IPS DF 19.7 (cell line): ENCODE results near the gene RAMP1.

Source experiments
- DNase-seq: peaks from one replicate; pipeline ENCODE4 v3.0.0-alpha.2; 2013; ENCODE audit warnings: low read depth, low spot score

Gene RAMP1

DNA sequence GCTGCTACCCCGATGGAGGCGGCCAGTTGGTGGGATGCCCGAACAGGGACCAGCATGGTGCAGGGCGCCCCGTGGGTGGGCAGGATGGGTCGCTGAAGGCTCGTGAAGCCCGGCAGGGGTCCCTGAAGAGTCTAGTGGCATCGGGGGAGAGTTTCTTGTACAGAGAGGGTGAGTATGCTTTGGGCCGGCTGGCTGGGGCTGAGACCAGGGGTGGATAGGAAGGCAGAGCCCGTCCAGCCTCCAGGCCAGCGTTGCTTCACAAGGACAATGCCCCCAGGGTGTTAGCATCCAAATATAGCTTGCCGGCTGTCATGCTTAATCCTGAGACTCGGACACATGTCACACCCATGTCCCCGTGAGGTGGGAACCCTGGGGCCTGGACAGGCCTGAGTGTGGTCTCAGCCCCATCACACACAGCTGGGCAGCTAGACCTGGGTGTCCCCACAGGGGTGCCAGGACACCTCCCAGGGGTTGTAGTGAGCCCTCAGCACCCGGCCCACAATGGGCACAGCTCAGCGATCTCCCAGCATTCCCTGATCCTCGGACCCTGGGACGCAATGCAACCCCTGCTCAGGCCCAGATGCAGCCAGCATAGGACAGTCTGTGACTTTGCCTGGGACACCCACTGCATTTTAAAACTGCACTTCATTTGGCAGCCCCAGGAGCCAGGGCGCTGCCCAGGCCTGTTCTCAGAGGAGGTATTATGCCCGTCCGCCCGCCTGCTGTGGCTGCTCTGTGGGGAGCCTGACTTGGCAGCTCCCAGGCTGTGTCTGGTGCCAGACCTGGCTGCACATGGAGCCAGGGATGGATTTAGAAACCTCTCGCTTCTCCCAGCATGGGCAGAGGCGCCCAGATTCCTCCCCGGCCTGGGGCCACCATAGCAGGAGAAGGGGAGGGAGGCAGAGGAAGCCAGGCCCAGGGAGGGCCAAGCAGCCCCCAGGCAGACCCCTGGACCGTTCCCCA is 36.4 kb downstream of the RAMP1 start:
- DNase-seq: no peak

DNA sequence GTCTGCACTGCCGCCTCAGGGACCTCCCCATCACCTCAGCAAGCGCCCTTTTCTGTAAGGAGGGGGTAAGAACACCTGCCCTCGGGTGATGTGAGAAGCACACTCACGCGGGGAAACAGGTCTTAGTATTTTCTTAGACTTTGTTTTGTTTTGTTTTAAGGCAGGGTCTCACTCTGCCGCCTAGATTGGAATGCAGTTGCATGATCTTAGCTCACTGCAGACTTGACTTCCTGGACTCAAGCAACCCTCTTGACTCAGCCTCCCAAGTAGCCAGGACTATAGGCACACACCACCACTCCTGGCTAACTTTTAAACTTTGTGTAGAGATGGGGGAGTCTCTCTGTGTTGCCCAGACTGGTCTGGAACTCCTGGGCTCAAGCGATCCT is 37.1 kb downstream of the RAMP1 start:
- no peak for DNase-seq

DNA sequence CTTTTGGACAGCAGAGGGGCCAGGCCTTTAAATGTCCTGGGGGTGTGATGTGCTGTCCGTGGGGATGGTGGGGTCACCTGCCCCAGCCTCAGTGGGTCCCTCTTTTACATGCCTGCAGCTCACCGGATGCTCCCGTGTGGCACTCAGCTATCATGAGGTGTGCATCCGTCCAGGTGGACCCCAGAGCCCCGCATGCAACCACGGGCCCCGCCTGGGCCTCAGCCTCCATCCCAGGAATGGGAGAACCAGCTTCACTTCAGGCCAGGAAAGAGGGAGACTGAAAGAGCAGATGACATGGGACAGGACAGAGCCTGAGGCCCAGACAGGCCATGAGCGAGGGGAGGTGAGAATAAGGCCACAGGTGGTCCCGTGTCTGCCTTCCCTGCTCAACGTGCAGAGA is 37.5 kb downstream of the RAMP1 start:
- no peak for DNase-seq

DNA sequence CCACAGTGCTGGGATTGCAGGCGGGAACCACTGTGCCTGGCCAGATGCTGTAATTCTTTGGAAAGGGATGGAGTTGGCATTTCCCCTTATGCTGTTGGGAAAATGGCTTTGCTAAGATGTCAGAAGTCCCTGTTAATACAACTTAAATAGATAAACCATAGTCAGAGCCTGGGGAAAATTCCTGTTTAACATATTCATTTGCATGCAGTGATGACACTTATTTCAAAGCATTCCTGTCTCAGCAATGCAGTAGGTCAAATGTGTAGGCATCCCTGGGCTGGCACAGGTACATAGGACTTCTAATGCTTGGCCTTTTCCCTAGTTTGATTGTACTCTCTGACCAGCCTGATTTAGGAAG is 38.6 kb downstream of the RAMP1 start:
- no peak for DNase-seq

DNA sequence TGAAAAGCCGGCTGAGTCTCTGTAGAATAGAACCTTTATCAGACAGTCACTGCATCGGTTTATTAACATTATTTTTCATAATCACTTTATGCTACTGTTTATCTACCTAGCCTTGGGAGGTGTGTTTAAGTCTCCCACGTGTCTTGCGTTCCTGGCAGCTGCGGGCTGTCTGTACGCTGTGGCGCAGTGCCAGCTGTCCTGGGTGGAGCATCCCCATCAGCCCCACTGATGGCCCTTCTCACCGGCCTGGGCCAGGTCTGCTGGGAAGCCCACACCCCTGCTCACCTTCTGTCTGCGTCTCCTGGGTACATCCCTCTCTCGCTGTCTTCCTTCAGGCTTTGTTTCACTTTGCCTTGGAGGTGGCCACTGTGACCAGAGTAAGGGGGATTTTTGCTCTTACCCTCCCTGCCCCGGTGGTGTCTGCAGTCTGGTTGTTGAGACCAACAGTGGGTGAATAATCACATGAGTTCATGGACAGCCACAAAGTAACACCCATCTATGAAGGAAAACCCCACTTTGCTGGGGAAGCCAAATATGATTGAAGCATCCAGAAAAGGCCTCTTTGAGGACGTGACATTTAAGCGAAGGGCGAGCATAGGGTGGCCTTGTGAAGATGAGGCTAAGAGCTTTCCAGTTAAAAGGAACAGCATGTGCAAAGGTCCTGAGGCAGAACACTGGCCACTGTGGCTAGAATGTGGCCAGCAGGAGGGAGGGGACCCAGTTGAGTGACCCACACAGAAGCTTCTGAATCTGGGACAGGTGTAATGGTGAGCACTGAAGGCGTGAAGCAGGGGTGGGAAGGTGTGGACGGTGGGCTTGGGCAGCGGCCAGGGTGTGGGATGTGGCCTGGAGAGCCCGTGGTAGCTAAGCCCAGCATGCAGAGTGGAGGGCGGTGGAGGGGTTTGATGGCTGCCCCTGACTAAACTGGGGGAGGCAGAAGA is 41.7 kb downstream of the RAMP1 start:
- DNase-seq: no peak

DNA sequence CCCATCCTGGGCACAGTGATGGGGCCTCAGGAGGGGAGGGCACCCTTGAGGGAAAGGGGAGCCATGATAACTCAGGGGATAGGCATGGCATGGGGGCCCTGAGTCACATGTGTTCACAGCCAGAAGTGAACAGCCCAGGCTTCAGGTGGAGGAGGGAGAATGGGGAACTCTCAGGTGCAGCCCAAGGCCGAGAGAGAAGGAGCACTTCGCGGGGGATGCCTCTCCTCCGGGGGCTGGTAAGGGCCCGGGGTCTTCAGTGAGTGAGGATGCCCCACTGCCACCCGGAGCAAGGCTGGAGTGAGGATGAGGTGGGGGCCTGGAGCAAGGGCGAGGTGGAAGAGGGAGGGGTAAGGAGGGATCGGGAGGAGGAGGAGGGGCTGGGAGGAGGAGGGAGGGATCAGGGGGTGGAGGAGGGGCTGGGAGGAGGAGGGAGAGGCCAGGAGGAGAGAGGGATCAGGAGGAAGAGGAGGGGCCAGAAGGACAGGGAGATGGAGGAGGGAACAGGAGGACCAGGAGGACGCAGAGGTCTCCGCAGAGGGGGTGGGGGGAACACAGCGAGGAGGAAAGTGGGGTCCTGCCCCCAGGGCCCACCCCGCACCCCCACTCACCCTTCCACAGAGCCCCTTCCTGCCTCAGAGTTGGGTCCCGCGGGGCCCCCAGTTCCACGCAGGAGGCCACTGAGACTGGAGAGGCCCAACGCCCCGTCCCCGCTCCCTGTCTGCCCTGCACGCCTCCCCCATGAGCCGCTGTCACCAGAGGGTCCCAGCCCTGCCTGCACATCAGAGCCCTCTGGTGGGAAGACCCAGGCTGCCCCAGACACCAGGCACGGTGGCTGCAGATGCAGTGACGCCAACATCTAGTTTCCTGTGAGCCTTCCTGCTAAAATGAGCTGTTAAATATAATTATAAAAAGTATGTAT is 42.8 kb downstream of the RAMP1 start:
- no peak for DNase-seq

DNA sequence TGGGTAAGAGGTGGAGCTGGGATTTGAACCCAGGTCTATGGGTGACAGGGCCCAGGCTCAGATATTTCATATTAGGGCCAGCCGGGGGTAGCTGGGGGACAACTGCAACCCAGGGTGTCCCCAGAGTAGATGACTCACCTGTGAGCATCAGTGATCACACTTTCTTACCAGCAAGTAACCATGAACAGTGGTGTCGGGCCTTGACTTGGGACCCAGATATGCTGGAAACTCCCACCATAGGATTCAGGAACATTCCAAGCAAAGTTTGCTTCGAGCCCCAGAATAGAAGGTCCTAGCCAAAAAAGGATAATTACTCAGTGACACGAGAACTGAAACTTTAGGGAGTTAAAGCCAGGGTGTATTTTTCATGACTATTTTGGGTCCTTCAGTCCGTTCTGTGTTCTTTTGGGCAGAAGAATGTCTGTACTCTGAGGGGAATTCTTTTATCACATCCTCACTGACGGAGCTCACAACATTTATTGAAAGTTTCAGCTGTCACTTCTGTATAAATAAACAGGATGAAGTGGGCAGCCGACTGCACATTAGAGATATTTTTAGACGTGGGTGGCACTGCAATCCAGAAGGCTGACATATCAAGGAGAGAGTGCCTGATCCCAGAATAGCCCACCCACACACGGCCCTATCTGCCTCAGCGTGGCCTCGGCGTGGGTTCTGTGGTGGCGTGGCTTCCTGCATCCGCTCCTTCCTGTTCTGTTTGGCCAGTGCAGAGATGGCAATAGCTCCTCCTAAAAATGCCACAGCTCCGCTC is 45.6 kb downstream of the RAMP1 start:
- DNase-seq: no peak

DNA sequence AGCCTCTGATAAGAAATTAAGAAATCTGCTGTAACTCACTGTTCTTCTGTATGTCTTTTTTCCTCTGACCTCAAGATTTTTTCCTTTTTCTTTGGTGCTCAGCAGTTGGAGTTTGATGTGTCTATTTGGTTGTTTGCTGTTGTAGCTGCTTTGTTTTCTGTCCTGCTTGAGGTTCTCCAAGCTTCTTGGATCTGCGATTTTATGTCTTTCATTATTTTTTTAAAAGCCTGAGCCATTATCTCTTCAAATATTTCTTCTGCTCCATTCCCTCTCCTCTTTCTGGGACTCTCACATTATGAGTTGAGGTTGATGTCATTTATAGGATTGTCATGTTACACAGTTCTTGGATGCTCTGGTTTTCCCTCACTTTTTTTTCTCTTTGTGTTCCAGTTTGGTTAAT is 47.7 kb downstream of the RAMP1 start:
- DNase-seq: no peak

DNA sequence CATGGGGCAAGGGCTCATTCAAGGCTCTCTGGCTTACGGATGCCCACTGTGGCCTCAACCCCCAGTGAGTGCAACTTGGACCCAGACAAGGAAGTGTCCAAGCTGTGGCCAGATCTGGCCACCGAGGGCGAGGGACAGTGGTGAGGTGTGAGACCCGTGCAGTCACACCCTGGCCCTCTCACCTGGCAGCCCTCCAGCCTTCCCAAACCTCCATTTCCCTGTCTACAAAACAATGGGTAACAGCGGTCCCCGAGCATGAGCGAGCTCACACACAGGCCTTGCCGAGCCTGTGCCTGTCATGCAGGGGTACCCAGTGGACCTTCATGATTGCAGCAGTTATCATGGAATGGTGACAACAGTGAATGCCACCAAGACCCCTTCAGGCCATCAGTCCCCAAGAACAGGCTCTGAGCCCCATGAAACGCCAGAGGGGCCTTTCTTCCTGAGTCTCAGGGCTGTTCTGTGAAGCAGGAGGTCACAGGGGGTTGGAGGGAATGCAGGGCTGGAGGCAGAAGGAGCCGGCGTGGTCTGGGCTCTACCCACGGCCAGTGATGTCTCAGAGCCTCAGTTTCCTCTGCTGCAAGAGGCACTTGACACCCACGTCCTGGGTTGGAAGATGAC is 49.8 kb downstream of the RAMP1 start:
- DNase-seq: no peak

DNA sequence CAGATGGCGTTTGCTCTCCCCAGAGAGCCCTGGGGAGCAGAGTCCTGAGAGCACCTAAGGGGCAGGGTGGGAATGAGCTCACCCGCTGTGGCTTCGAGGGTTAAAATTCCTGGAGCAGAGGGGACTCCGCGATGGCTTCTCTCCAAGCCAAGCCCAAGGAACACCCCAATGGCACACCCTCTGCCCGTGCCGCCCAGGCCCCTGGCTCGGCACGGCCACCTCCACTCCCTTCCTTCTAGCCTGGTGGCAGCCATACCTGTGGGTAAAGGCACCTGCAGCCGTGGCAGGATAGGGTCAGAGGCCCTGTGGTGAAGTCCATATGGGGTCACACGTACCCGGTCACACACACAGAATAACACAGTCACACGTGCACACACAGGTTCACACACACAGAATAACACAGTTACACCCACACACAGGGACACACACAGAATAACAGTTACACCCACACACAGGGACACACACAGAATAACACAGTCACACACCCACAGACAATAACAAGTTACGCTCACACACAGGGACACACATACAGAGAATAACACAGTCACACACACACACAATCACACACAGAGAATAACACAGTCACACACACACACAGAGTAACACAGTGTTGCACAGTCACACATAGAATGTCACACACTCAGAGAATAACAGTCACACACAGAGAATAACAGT is 50.5 kb downstream of the RAMP1 start:
- no peak for DNase-seq

DNA sequence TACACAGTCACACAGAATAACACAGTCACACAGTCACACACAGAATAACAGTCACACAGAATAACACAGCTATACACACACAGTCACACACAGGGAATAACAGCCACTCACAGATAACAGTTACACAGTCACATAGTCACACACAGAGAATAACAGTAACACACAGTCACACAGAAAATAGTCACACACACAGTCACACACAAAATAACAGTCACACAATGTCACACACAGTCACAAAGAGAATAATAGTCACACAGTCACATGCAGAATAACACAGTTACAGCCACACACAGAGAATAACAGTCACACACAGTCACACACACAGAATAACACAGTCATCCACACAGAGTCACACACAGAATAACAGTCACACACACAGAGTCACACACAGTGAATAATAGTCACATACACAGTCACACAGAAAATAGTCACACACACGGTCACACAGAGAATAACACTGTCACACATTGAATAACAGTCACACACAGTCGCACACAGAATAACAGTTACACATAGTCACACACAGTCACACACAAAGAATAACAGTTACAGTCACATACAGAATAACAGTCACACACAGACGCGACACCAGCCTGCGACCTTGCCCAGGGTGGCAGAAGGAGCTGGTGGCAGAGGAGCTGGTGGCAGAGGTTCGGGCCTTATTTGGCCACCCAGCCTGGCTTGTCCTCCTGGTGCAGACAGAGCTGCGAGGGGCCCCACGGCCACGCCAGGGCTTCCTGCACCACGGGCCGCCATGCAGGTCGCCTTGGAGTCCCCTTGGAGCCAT is 51.3 kb downstream of the RAMP1 start:
- DNase-seq: no peak

DNA sequence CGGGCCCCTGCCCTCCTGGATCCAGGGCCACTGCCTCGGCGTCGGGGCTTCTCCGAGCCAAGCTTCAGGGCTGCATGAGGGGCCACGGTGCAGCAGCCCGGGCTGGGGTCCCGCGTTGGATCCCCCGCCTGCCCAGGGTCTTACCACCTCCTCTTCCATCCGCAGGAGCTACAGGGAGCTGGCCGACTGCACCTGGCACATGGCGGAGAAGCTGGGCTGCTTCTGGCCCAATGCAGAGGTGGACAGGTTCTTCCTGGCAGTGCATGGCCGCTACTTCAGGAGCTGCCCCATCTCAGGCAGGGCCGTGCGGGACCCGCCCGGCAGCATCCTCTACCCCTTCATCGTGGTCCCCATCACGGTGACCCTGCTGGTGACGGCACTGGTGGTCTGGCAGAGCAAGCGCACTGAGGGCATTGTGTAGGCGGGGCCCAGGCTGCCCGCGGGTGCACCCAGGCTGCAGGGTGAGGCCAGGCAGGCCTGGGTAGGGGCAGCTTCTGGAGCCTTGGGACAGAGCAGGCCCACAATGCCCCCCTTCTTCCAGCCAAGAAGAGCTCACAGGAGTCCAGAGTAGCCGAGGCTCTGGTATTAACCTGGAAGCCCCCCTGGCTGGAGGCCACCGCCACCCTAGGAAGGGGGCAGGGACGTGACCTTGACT is 52.1 kb downstream of the RAMP1 start:
- DNase-seq: no peak

DNA sequence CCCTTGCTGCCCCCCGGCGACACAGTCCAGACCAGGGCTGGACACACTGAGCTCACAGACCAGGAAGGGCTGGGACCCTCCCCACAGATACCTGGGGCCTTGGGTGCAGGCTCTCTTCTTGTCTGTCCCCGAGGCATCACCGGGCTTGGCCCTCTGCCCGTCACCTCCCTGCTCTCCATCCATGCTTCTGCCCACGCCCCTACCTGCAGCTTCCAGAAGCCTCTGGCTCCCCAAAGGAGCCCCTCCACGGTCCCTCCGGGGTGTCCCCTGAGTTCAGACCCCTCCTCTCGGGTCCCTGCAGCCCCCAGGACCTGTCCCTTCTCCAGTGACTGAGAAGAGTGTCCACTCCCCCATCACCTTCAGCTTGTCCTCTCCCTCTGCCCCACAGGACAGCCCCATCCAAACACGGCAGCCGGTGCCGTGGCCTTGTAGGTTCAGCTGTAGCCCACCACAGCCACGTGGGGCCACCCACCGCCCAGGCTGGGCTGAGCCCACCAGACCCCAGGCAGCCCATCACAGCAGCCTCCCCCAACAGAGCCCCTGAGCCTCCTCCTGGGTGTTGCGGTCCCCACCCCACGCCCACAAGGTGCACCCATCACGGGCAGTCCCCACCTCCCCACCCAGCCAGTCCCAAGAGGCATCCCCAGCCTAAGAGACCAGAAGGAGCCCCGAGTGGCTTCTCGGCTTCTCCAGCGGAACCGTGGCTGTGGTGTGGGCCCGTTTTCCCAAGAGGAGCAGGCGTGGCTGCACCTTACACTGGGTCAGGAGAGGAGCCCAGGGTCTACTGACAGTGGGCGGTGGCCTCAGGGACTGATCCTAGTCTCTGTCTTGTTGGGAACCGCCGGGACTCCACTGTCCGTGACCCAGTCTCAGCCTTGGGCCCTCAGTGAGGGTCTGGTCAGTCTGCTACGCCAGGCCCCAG is 53.1 kb downstream of the RAMP1 start:
- DNase-seq: no peak

DNA sequence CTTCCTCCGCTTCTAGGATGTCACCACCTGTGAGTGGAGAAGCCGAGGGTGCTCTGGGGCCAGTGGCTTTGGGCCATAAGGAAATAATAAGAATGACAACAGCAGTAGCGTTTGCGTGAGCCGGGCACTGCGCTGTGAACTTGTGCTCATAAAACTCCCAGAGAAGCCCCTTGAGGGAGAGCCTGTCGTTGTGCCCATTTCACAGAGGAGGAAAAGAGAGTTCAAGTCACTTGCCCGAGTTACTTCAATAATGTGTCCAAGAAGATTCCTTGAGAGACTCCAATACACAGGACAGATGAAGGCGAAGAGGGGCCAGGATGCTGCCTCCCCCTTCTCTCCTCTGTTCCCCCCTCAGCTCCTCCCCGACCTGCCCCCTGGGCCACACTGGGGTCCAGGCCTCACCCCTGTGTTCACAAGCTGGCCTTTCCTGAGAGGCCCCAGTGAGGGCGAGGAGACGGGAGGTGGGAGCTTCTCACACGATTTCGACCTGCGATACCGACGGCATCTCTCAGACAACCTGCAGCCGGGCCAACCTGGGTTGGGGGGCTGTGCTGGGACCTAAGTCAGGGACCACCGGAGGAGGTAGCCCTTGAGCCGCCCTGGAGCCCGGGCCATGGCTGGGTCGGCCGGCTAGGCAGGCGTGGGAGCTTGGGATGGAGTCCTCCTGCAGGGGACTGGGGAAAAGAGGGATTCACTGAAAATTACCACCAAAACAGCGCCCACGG is 53.9 kb downstream of the RAMP1 start:
- DNase-seq: no peak

DNA sequence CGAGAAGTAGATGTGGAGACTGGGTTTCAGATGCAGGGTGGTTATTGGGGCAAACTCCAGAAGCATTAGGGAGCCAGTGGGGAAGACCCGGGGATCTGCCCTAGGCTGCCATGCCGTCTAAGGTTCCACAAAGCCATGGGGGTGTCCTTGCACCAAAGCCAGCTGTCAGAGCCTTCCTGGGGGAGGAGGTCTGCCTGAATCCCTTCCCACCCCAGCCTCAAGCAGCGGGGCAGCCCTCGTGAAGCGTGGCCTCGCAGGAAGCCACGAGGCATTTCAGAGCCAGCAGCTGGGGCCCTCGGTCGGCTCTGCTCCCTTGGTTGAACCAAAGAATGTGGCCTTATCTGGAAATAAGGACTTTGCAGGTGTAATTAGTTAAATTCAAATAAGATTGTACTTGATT is 56.2 kb downstream of the RAMP1 start:
- no peak for DNase-seq

DNA sequence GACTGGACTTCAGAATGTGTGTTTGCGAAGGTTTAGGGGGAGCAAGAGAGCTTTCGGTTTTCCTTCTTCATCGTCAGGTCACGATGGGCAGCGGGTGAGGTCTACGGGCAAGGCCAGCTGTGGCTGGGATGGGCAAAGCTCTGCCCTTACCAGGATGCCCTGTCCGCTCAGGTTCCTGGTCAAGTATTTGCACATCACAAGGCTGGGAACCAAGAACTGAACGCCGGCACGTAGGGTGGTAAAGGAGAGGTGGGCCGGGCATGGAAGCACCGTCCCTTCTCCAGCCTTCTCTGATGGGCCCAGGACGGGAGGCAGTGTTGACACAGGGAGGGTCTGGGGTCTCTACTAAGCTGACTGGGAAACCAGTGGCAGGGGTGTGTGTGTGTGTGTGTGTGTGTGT is 56.9 kb downstream of the RAMP1 start:
- no peak for DNase-seq
